ENCODE results near the gene FBXL14.

FBXL14 gene

DNA sequence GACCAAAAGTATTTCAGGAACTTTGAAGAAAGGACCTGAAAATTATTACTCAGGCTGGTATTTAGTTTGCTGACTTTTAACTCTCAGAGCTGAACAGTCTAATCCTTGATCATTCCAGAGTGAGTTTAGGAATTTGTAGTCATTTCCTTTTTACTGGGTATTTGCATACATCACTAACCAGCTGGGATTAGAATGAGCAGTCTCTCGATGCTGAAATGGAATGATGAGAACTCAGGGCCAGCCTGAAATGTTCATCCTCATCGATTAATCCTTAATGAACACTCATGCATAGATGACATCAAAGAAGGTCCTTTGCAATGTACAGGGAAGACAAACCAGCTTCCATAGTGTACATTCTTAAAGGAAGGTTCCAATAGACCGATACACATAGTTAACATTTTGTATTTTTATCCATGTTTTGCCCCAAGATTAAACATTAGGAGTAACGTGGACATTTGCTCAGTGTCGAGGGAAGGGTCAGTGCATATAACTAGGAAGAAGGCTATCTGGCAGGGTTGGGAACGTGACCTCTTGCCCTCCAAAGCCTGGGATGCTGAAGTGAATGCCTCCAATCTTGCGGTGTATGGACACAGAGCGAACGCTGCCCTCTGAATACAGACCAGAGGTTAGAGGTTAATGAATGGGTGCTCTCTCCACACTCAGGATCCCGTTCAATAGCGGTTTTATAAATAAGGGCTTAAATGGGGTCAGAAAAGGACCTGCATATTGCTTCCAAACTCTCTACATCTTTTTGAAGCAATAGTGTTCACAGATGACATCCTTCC, 14.5 kb downstream of the FBXL14 start:
- no peak overlapping the region for H3K4me3 ChIP-seq (ENCODE audit: low read length)
- DNase-seq (ENCODE audit: low read depth): no peak

DNA sequence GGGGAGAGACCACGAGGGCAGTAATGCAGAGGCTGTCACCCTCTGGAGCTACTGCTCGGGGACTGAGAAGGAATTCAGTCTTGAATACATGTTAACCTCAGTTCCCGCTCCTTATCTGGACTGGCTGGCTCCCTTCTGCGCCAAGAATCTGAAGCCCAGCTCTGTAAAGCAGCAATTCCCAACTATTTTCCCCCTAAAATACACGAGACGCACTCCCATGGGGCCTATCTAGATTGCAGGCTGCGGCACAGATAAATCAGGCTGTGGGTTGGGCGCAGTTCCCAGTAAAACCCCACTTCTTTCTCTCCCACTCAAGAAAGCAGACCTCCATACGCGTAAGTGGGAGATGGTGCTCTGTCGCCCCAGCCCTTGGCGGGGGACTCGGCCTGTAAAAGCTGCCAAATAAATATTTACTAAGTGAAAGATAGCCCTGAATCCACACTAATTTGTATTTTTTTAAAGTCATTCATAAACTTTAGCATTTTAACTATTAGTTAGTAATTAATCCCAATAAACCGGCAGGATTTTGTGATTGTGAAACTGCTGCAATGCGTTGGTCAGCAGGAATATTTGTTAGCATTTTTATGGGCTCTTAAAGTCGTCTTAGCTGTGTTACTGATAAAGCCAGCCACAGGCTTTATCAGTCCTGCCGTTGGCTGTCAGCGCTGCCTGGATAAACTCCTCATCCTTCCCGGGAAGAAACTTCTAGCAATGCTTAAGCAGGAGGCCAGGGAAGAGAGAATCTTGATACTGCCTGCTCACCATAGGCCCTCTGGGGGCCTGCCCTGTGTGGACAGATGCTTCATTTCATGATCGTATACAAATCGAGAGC, 17.8 kb downstream of the FBXL14 start:
- DNase-seq (ENCODE audit: low read depth): no peak
- no peak overlapping the region for H3K4me3 ChIP-seq (ENCODE audit: low read length)
- TF ChIP-seq, protein P1, sequence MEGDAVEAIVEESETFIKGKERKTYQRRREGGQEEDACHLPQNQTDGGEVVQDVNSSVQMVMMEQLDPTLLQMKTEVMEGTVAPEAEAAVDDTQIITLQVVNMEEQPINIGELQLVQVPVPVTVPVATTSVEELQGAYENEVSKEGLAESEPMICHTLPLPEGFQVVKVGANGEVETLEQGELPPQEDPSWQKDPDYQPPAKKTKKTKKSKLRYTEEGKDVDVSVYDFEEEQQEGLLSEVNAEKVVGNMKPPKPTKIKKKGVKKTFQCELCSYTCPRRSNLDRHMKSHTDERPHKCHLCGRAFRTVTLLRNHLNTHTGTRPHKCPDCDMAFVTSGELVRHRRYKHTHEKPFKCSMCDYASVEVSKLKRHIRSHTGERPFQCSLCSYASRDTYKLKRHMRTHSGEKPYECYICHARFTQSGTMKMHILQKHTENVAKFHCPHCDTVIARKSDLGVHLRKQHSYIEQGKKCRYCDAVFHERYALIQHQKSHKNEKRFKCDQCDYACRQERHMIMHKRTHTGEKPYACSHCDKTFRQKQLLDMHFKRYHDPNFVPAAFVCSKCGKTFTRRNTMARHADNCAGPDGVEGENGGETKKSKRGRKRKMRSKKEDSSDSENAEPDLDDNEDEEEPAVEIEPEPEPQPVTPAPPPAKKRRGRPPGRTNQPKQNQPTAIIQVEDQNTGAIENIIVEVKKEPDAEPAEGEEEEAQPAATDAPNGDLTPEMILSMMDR (conservative IDR thresholded peaks at IDR 0.05; ENCODE audit: low read depth, low read length): no peak

More for the DNA sequence above, 14.5 kb downstream of the FBXL14 start:
- TF ChIP-seq, protein P1 (conservative IDR thresholded peaks at IDR 0.05; ENCODE audit: low read depth, low read length): no peak

DNA sequence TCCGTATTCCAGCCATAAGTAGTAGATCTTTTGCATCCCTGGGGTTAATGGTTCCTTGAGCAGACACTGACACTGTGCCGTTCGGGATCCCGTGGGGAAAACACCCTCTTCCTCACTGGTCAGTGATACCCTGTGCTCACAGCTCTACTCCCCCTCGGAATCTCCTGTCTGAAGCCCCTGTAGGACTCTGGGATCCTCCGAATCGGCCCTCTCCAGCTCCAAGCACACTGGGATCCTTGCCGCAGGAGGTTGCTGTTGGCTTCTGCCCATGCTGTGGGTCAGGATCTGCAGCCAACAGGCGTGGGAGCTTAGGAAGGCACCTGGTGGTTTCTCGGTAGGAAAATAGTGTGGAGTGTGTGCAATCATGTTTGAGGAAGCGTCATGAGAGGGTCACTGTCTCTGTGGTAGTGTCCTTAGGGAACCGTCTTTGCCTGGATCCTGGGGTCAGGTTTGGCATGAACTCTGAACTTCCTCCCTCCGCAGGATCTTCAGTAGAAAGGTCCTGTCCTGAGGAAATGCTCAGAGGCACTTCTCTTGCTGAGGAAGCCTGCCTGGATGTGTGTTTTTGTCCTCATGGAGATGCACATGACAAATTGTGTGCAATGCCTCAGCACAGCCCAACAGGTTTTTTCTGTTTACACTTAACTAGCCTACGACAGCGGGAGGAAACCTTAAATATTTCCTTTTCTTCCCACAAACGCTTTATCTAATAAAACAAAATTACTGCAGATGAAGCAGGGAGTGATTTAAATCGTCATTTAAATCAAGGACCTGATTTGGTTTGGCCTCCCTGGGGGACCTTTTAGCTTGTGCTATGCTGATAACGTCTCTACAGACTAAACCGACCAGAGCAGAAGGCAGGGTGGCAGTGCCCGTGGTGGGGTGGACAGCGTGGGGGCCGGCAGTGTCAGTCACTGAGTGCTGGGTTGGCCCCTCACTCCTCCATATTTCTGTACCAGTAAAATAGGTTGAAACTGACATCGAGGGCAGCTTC, 18.7 kb downstream of the FBXL14 start:
- H3K4me3 ChIP-seq (ENCODE audit: low read length): no peak overlapping the region
- no peak for DNase-seq (ENCODE audit: low read depth)
- TF ChIP-seq, protein P1 (conservative IDR thresholded peaks at IDR 0.05; ENCODE audit: low read depth, low read length): no peak

GRCh38 chr12:1574865-1575259, 19.5 kb downstream of the FBXL14 start:
- TF ChIP-seq, protein P1 (conservative IDR thresholded peaks at IDR 0.05; ENCODE audit: low read depth, low read length): no peak
- H3K4me3 ChIP-seq (ENCODE audit: low read length): no peak overlapping the region
- no peak for DNase-seq (ENCODE audit: low read depth)

DNA sequence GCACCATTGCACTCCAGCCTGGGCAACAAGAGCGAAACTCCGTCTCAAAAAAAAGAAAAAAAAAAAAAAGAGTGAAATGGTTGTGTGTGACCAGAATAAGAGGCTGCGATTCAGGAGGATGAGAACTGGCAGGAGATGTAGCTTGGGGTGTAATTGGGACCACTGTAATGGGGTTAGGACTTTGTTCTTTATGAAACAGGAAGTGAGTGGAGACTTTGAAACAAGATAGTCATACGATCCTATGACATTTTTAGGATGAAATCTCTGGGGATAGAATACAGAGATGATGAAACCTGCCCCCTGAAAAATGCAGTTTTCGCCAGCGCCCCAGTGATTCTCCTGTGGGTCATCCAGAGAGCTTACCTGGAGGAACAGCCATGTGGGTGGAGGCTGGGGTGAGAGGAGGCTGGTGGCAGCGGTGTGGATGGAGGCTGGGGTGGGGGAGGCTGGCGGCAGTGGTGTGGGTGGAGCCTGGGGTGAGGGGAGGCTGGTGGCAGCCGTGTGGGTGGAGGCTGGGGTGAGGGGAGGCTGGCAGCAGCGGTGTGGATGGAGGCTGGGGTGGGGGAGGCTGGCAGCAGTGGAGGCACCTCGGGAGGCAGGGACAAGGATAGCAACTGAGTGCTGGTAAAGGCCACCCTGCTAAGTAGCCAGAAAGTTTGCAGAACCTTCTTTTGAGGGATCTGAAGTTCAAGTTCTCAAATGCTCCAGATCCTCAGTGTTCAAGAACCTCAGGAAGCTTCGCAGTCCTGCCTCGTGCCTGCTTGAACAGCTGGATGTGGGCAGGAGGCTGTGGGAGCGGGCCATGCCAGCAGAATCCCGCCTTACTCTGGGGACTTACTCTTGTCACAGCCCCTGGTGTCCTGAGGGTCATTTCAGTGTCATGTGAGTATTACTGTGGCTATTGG, 20.2 kb downstream of the FBXL14 start:
- TF ChIP-seq, protein P1 (conservative IDR thresholded peaks at IDR 0.05; ENCODE audit: low read depth, low read length): no peak
- DNase-seq (ENCODE audit: low read depth): no peak
- H3K4me3 ChIP-seq (ENCODE audit: low read length): no peak overlapping the region

DNA sequence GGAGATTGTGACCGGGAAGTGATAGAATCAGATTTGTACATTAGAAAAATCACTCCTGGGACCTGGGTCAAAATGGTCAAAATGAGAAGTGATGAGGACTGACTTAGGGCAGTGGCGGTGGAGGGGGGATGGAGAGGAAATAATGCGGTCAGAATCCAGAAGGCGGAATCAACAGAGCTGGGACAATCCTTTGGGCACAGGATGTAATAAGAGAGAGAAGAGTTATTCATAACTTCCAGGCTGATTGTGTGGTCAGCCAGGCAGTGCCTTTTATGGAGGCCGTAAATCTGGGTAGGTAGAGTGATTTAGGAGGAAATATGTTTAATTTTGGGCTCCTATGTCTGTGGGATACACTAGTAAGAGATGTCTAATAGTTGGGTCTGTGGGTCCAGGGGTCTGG, 21.6 kb downstream of the FBXL14 start:
- H3K4me3 ChIP-seq (ENCODE audit: low read length): no peak overlapping the region
- TF ChIP-seq, protein P1 (conservative IDR thresholded peaks at IDR 0.05; ENCODE audit: low read depth, low read length): no peak
- DNase-seq (ENCODE audit: low read depth): no peak
